Mesothelial cell of epicardium (in vitro differentiated cells): ENCODE measurements around the gene TPRN. TPM values are rescaled to one million over a fixed set of nuclear protein-coding genes. Genes with fewer than 3 reads are reported as not detected.

Experiments
- DNase-seq, 2 experiments: peaks; one replicate each; pipeline ENCODE4 v3.0.0; 2021; ENCODE audit warnings: low spot score in 2 of 2; ENCODE audit not compliant: unreplicated experiment in 2 of 2
- H3K27ac Mint-ChIP-seq: 2 replicates; pipeline ENCODE4 v1.8.0; 2021; ENCODE audit warnings: mixed read lengths
- H3K27me3 Mint-ChIP-seq: 2 replicates; pipeline ENCODE4 v1.8.0; 2021; ENCODE audit warnings: low read depth, mixed read lengths
- H3K36me3 Mint-ChIP-seq: 2 replicates; pipeline ENCODE4 v1.8.0; 2021; ENCODE audit warnings: mixed read lengths
- H3K4me1 Mint-ChIP-seq: 2 replicates; pipeline ENCODE4 v1.8.0; 2021; ENCODE audit warnings: mixed read lengths
- H3K4me3 Mint-ChIP-seq: 2 replicates; pipeline ENCODE4 v1.8.0; 2021; ENCODE audit warnings: mild to moderate bottlenecking, moderate library complexity, mixed read lengths
- H3K9me3 Mint-ChIP-seq: 2 replicates; pipeline ENCODE4 v1.8.0; 2021; ENCODE audit warnings: mixed read lengths
- total RNA-seq: library from RNA; stranded (reverse); gene quantifications from 3 replicates; pipeline ENCODE4 v1.2.1, GENCODE V29; 2021
- TF ChIP-seq, protein P1 (sequence below): fragments of 200-600 bp; sonication (generic); IDR thresholded peaks from one replicate; pipeline ENCODE4 v1.5.0; 2021; ENCODE audit warnings: antibody characterized with exemption; ENCODE audit not compliant: unreplicated experiment

TPRN gene
- total RNA-seq, 1 donor from 2014 or later: 16.7 TPM

DNA sequence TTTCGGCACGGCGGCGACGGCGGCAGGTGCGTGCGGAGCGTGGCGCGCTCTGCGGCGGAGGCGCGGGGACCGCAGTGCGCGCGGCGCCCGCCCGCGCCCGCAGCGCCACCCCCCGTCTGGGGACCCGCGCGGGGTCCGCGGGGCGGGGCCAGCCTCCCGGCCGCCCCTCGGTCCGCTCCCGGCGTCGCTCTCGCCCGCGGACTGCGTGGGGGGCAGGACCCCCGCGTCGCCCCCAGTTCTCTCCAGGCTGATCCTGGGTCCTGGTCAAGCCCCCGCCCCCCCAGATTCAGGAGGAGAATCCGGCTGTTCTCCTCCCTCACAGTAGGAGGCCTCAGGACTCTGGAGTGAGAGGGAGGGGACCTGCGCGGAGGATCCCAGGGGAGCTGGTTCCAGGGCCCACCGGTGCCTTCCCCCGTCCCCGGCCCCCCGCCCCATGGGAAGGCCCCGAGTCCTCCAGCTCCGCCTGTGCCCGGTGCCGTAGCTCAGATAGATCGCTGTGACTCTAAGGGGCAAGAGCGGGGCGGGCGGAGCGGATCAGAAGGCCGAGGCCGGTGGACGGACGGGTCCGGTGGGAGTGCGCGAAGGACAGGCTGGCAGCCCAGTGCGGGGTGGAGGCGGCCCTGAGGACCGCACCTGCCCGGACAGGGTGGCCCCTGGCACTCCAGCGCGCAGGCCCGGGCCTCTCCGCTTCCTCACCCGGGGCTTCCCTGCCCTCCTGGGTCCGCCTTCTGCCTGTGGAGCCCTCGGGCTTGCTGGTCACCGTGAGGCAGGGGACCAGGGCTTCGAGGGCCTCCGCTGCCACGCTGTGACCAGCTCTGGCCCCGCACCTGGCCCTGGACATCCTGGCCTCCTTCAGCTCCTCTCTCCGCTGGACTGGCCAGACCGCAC lies 21.9 kb upstream of the TPRN start, which contains the start of gene RNF208:
Gene RNF208, minus strand, starts transcription at position 51 of the 888 bp plus-strand sequence. CDS start 1,028 bp downstream, outside the sequence.
- no peaks in the 10 kb centered on the region for H3K9me3 Mint-ChIP-seq
- peaks cover 6% of the 10 kb centered on the region for H3K4me1 Mint-ChIP-seq
- DNase-seq: peak in 1 of 2 experiments; percentile 52
- peaks cover 2% of the 10 kb centered on the region for H3K27me3 Mint-ChIP-seq
- H3K4me3 Mint-ChIP-seq: peak within 1 kb of the TSS; percentile 82
- peak within 1 kb of the TSS; percentile 86 for H3K27ac Mint-ChIP-seq
- no peaks in the 10 kb centered on the region for H3K36me3 Mint-ChIP-seq
- TF ChIP-seq, protein P1, sequence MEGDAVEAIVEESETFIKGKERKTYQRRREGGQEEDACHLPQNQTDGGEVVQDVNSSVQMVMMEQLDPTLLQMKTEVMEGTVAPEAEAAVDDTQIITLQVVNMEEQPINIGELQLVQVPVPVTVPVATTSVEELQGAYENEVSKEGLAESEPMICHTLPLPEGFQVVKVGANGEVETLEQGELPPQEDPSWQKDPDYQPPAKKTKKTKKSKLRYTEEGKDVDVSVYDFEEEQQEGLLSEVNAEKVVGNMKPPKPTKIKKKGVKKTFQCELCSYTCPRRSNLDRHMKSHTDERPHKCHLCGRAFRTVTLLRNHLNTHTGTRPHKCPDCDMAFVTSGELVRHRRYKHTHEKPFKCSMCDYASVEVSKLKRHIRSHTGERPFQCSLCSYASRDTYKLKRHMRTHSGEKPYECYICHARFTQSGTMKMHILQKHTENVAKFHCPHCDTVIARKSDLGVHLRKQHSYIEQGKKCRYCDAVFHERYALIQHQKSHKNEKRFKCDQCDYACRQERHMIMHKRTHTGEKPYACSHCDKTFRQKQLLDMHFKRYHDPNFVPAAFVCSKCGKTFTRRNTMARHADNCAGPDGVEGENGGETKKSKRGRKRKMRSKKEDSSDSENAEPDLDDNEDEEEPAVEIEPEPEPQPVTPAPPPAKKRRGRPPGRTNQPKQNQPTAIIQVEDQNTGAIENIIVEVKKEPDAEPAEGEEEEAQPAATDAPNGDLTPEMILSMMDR: no peak

DNA sequence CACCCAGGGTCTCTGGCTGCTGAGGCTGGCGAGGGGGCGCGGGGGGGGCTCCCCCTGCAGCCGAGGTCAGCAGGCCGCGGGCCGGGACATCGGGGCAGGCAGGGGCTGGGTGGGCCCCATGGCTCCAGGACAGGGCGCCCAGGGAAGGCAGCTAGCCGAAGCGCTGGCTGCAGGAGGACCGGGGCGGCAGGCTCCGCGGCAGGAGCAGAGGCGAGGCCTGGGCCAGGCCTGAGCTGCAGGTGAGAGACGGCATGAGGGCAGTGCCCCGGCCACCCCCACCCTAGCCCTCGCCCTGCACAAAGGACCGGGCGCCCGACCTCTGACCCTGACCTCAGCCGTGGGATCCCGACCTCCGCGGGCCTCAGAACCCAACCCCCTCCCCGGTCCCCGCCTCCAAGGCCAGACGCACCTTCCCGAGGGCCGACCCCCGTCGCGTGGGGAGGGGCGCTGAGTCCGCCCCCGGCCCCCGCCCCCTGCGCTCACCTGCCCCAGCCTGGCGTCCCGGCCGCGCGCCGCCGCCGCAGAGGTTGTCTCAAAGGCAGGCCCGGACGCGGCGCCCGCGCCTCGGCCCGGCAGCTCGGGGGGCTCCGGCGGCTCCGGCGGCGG lies 21.1 kb upstream of the TPRN start:
- Mint-ChIP-seq H3K9me3 (no peaks in the 10 kb centered on the region), H3K27ac (no peak overlapping the region), H3K4me1 (peaks cover 9% of the 10 kb centered on the region), H3K36me3 (no peaks in the 10 kb centered on the region), H3K27me3 (peaks cover 2% of the 10 kb centered on the region), H3K4me3 (peak overlapping the region; percentile 33)
- TF ChIP-seq, protein P1: no peak
- no peak for DNase-seq

DNA sequence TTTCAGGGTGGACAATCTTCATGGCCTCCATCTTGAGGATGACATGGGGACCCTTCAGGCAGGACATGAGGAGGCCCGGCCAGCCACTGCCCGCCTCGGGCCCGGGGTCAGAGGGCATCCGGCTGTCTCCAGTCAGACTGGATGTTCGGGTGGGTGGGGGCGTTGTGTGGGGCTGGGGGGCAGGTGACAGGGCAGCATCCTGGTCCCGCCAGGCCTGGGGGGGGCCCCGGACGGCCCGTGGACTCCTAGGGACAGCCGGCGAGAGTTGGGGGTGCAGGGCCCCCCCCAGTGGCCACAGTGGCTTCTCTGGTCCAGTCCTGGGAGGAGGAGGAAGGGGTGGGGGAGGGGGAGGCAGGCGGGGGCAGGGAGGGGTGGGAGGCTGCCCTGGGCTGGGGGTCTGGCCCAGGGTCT lies 20.6 kb upstream of the TPRN start:
- Mint-ChIP-seq H3K4me3 (peak overlapping the region; percentile 49), H3K36me3 (no peaks in the 10 kb centered on the region), H3K27me3 (peaks cover 2% of the 10 kb centered on the region), H3K9me3 (no peaks in the 10 kb centered on the region), H3K4me1 (peaks cover 6% of the 10 kb centered on the region), H3K27ac (no peak overlapping the region)
- TF ChIP-seq, protein P1: no peak
- DNase-seq: no peak

DNA sequence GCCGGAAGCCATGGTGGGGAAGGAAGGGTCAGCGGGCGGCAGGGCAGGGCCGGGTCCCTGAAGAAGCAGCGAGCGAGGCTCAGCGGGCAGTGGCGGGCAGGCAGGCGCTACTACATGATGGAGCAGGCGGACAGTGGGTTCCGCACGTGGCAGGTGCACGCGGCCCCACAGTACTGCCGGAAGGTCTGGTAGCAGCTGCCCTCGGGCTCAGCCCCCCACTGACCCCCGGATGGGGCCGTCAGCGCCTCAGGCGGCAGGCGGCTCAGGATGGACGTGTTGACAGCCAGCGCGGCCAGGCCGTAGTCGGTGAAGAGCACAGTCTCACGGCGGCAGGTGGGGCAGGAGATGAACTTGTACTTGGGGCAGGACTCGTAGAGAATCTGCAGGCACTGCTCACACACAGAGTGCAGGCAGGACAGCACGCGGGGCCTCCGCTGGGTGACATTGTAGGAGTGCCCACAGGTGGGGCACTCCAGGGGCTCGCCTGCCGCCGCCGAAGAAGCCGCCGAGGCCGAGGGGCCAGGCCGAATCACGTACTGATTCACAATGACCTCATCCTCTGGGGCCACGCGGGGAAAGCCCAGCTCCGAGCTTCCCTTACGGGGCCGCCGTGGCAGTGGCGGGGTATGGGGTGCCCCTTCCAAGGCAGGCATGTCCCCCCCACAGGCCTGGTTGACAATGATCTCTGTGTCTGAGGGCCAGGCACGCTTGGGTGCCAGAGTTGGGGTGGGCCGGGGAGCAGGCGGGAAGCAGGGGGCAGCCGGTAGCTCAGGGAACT lies 20.0 kb upstream of the TPRN start:
- Mint-ChIP-seq H3K27me3 (peaks cover 2% of the 10 kb centered on the region), H3K4me3 (peak overlapping the region; percentile 49), H3K9me3 (no peaks in the 10 kb centered on the region), H3K27ac (no peak overlapping the region), H3K4me1 (peaks cover 6% of the 10 kb centered on the region), H3K36me3 (no peaks in the 10 kb centered on the region)
- TF ChIP-seq, protein P1: no peak
- no peak for DNase-seq

DNA sequence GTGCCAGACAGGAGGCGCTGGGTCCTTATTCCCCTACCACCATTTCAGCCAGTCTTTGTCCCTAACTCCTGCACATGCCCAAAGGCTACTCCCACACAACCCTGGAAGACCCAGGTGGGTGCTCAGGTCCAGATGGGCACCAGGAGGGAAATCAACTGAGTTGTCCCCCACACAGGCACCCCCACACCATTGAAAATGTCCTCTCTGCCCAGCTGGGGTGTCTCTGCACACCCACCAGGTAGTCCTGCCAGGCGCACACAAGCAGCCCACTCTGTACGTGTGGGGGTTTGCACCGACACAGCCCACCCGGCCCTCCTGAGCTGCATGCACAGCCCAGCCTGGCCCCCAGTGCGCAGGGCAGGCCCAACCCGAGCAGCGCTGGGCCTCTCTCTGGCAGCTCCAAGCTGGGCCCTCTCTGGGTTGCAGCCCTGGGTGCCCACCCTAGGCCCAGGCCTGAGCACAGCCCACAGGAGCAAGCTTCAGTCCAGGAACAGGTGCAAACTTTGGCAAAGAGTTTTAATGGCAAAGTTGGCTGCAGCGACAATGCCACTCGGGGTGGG lies 19.3 kb upstream of the TPRN start:
- Mint-ChIP-seq H3K27ac (no peak overlapping the region), H3K27me3 (peaks cover 2% of the 10 kb centered on the region), H3K4me3 (peak overlapping the region; percentile 24), H3K36me3 (no peaks in the 10 kb centered on the region), H3K9me3 (no peaks in the 10 kb centered on the region), H3K4me1 (peaks cover 6% of the 10 kb centered on the region)
- TF ChIP-seq, protein P1: no peak
- DNase-seq: no peak
